Measurements from ENCODE around the gene UNC50.

The UNC50 gene

GRCh38 chr2:98578231-98578630 is 30.2 kb upstream of the UNC50 start:
- H3K9ac ChIP-seq (ENCODE audit: low read length), result no peak overlapping the region
- H3K4me1 ChIP-seq (ENCODE audit: insufficient read depth, low read length), result no peaks in the 10 kb centered on the region
- no peak overlapping the region for H3K27ac ChIP-seq (ENCODE audit: low read depth, low read length)
- no peaks in the 10 kb centered on the region for H3K9me3 ChIP-seq (ENCODE audit: low read length)
- no peak overlapping the region for H3K4me3 ChIP-seq (ENCODE audit: low read depth in 1 of 2, low read length in 2 of 2)
- H3K36me3 ChIP-seq (ENCODE audit: insufficient read depth, low read length), result peaks cover 48% of the 10 kb centered on the region
- no peaks in the 10 kb centered on the region for H3K27me3 ChIP-seq (ENCODE audit: control insufficient read depth in 1 of 2, insufficient read depth in 2 of 2, low read length in 2 of 2)

- H3K27ac ChIP-seq (ENCODE audit: low read depth, low read length), result no peak overlapping the region
- H3K4me3 ChIP-seq (ENCODE audit: low read depth in 1 of 2, low read length in 2 of 2), result no peak overlapping the region
- peaks cover 46% of the 10 kb centered on the region for H3K36me3 ChIP-seq (ENCODE audit: insufficient read depth, low read length)
- H3K9ac ChIP-seq (ENCODE audit: low read length), result no peak overlapping the region
- H3K9me3 ChIP-seq (ENCODE audit: low read length), result no peaks in the 10 kb centered on the region
- no peaks in the 10 kb centered on the region for H3K27me3 ChIP-seq (ENCODE audit: control insufficient read depth in 1 of 2, insufficient read depth in 2 of 2, low read length in 2 of 2)
- no peaks in the 10 kb centered on the region for H3K4me1 ChIP-seq (ENCODE audit: insufficient read depth, low read length)
Observed at GRCh38 chr2:98579926-98580325, 28.5 kb upstream of the UNC50 start.

- Histone ChIP-seq H3K9me3 (ENCODE audit: low read length) (no peaks in the 10 kb centered on the region), H3K9ac (ENCODE audit: low read length) (no peak overlapping the region), H3K4me3 (ENCODE audit: low read depth in 1 of 2, low read length in 2 of 2) (no peak overlapping the region), H3K27me3 (ENCODE audit: control insufficient read depth in 1 of 2, insufficient read depth in 2 of 2, low read length in 2 of 2) (no peaks in the 10 kb centered on the region), H3K4me1 (ENCODE audit: insufficient read depth, low read length) (no peaks in the 10 kb centered on the region), H3K36me3 (ENCODE audit: insufficient read depth, low read length) (peaks cover 46% of the 10 kb centered on the region), H3K27ac (ENCODE audit: low read depth, low read length) (no peak overlapping the region)
Observed at GRCh38 chr2:98580656-98581284, 27.6 kb upstream of the UNC50 start.

GRCh38 chr2:98582523-98582922 is 25.9 kb upstream of the UNC50 start:
- H3K9me3 ChIP-seq (ENCODE audit: low read length), result no peaks in the 10 kb centered on the region
- H3K9ac ChIP-seq (ENCODE audit: low read length), result no peak overlapping the region
- H3K27me3 ChIP-seq (ENCODE audit: control insufficient read depth in 1 of 2, insufficient read depth in 2 of 2, low read length in 2 of 2), result no peaks in the 10 kb centered on the region
- no peak overlapping the region for H3K27ac ChIP-seq (ENCODE audit: low read depth, low read length)
- H3K4me3 ChIP-seq (ENCODE audit: low read depth in 1 of 2, low read length in 2 of 2), result no peak overlapping the region
- no peaks in the 10 kb centered on the region for H3K4me1 ChIP-seq (ENCODE audit: insufficient read depth, low read length)
- peaks cover 43% of the 10 kb centered on the region for H3K36me3 ChIP-seq (ENCODE audit: insufficient read depth, low read length)

- peaks cover 35% of the 10 kb centered on the region for H3K36me3 ChIP-seq (ENCODE audit: insufficient read depth, low read length)
- no peaks in the 10 kb centered on the region for H3K9me3 ChIP-seq (ENCODE audit: low read length)
- no peak overlapping the region for H3K9ac ChIP-seq (ENCODE audit: low read length)
- H3K4me3 ChIP-seq (ENCODE audit: low read depth in 1 of 2, low read length in 2 of 2), result no peak overlapping the region
- no peak overlapping the region for H3K27ac ChIP-seq (ENCODE audit: low read depth, low read length)
- H3K4me1 ChIP-seq (ENCODE audit: insufficient read depth, low read length), result no peaks in the 10 kb centered on the region
- H3K27me3 ChIP-seq (ENCODE audit: control insufficient read depth in 1 of 2, insufficient read depth in 2 of 2, low read length in 2 of 2), result no peaks in the 10 kb centered on the region
Observed at GRCh38 chr2:98583276-98583675, 25.1 kb upstream of the UNC50 start.

- Histone ChIP-seq H3K27me3 (ENCODE audit: control insufficient read depth in 1 of 2, insufficient read depth in 2 of 2, low read length in 2 of 2) (no peaks in the 10 kb centered on the region), H3K27ac (ENCODE audit: low read depth, low read length) (no peak overlapping the region), H3K36me3 (ENCODE audit: insufficient read depth, low read length) (peaks cover 32% of the 10 kb centered on the region), H3K4me3 (ENCODE audit: low read depth in 1 of 2, low read length in 2 of 2) (no peak overlapping the region), H3K4me1 (ENCODE audit: insufficient read depth, low read length) (no peaks in the 10 kb centered on the region), H3K9me3 (ENCODE audit: low read length) (no peaks in the 10 kb centered on the region), H3K9ac (ENCODE audit: low read length) (no peak overlapping the region)
Observed at GRCh38 chr2:98583816-98584618, 24.4 kb upstream of the UNC50 start.

GRCh38 chr2:98585386-98585785 is 23.0 kb upstream of the UNC50 start:
- no peak overlapping the region for H3K27ac ChIP-seq (ENCODE audit: low read depth, low read length)

GRCh38 chr2:98586551-98587140 is 21.7 kb upstream of the UNC50 start:
- no peaks in the 10 kb centered on the region for H3K4me1 ChIP-seq (ENCODE audit: insufficient read depth, low read length)
- peaks cover 25% of the 10 kb centered on the region for H3K36me3 ChIP-seq (ENCODE audit: insufficient read depth, low read length)
- no peak overlapping the region for H3K27ac ChIP-seq (ENCODE audit: low read depth, low read length)

More at GRCh38 chr2:98585386-98585785, 23.0 kb upstream of the UNC50 start:
- Histone ChIP-seq H3K9ac (ENCODE audit: low read length) (no peak overlapping the region), H3K36me3 (ENCODE audit: insufficient read depth, low read length) (peaks cover 23% of the 10 kb centered on the region), H3K27me3 (ENCODE audit: control insufficient read depth in 1 of 2, insufficient read depth in 2 of 2, low read length in 2 of 2) (no peaks in the 10 kb centered on the region), H3K4me3 (ENCODE audit: low read depth in 1 of 2, low read length in 2 of 2) (no peak overlapping the region), H3K4me1 (ENCODE audit: insufficient read depth, low read length) (no peaks in the 10 kb centered on the region), H3K9me3 (ENCODE audit: low read length) (no peaks in the 10 kb centered on the region)

GRCh38 chr2:98588880-98589431 is 19.4 kb upstream of the UNC50 start:
- H3K36me3 ChIP-seq (ENCODE audit: insufficient read depth, low read length), result peaks cover 21% of the 10 kb centered on the region
- no peak overlapping the region for H3K27ac ChIP-seq (ENCODE audit: low read depth, low read length)
- H3K9ac ChIP-seq (ENCODE audit: low read length), result no peak overlapping the region
- no peaks in the 10 kb centered on the region for H3K4me1 ChIP-seq (ENCODE audit: insufficient read depth, low read length)
- no peaks in the 10 kb centered on the region for H3K9me3 ChIP-seq (ENCODE audit: low read length)
- no peak overlapping the region for H3K4me3 ChIP-seq (ENCODE audit: low read depth in 1 of 2, low read length in 2 of 2)
- H3K27me3 ChIP-seq (ENCODE audit: control insufficient read depth in 1 of 2, insufficient read depth in 2 of 2, low read length in 2 of 2), result no peaks in the 10 kb centered on the region

More at GRCh38 chr2:98586551-98587140, 21.7 kb upstream of the UNC50 start:
- no peaks in the 10 kb centered on the region for H3K27me3 ChIP-seq (ENCODE audit: control insufficient read depth in 1 of 2, insufficient read depth in 2 of 2, low read length in 2 of 2)
- H3K9me3 ChIP-seq (ENCODE audit: low read length), result no peaks in the 10 kb centered on the region
- H3K9ac ChIP-seq (ENCODE audit: low read length), result no peak overlapping the region
- no peak overlapping the region for H3K4me3 ChIP-seq (ENCODE audit: low read depth in 1 of 2, low read length in 2 of 2)

GRCh38 chr2:98589489-98589888 is 18.9 kb upstream of the UNC50 start:
- H3K27me3 ChIP-seq (ENCODE audit: control insufficient read depth in 1 of 2, insufficient read depth in 2 of 2, low read length in 2 of 2), result no peaks in the 10 kb centered on the region
- no peaks in the 10 kb centered on the region for H3K4me1 ChIP-seq (ENCODE audit: insufficient read depth, low read length)

GRCh38 chr2:98592565-98592964 is 15.8 kb upstream of the UNC50 start:
- H3K4me1 ChIP-seq (ENCODE audit: insufficient read depth, low read length), result no peaks in the 10 kb centered on the region
- H3K4me3 ChIP-seq (ENCODE audit: low read depth in 1 of 2, low read length in 2 of 2), result no peak overlapping the region
- no peak overlapping the region for H3K27ac ChIP-seq (ENCODE audit: low read depth, low read length)
- H3K9ac ChIP-seq (ENCODE audit: low read length), result no peak overlapping the region
- no peaks in the 10 kb centered on the region for H3K27me3 ChIP-seq (ENCODE audit: control insufficient read depth in 1 of 2, insufficient read depth in 2 of 2, low read length in 2 of 2)
- H3K36me3 ChIP-seq (ENCODE audit: insufficient read depth, low read length), result peaks cover 14% of the 10 kb centered on the region
- H3K9me3 ChIP-seq (ENCODE audit: low read length), result no peaks in the 10 kb centered on the region

More at GRCh38 chr2:98589489-98589888, 18.9 kb upstream of the UNC50 start:
- Histone ChIP-seq H3K9ac (ENCODE audit: low read length) (no peak overlapping the region), H3K36me3 (ENCODE audit: insufficient read depth, low read length) (peaks cover 21% of the 10 kb centered on the region), H3K27ac (ENCODE audit: low read depth, low read length) (no peak overlapping the region), H3K4me3 (ENCODE audit: low read depth in 1 of 2, low read length in 2 of 2) (no peak overlapping the region), H3K9me3 (ENCODE audit: low read length) (no peaks in the 10 kb centered on the region)

Data from muscle layer of colon (tissue), 2 donors.